Ovary (tissue), 9 donors: Measurements from ENCODE around the gene PPP6R2. TPM values are rescaled to one million over a fixed set of nuclear protein-coding genes. Genes with fewer than 3 reads are reported as not detected.
"Not testable (repeated sequence)": the region's sequence is repeated elsewhere in the genome, so short reads cannot be mapped to it uniquely, and the experiment has no call there.

Experiments used
- DNase-seq, 5 donors: peaks; one replicate each; pipeline ENCODE4 v3.0.0-alpha.2; 2019 to 2020
- H3K27ac ChIP-seq, 2 donors: fragments of 200-600 bp; one replicate each; pipeline versions ENCODE4 v1.5.1 to v1.8.0; 2019 to 2022
- H3K27me3 ChIP-seq: fragments of 200-600 bp; one replicate; pipeline ENCODE4 v1.8.0; 2022
- H3K36me3 ChIP-seq: fragments of 200-600 bp; sonication (generic); one replicate; pipeline ENCODE4 v1.5.1; 2019
- H3K4me1 ChIP-seq: one replicate; pipeline ENCODE4 v1.8.1; 2013; ENCODE audit warnings: mild to moderate bottlenecking, moderate library complexity; ENCODE audit not compliant: insufficient read depth
- H3K4me3 ChIP-seq: fragments of 200-600 bp; sonication (generic); one replicate; pipeline ENCODE4 v1.5.1; 2017
- H3K9me3 ChIP-seq, 2 donors: fragments of 200-600 bp in 1 of 2; sonication (generic) in 1 of 2; one replicate each; pipeline versions ENCODE4 v1.5.1 to v1.8.1; 2013 to 2019; ENCODE audit warnings: mild to moderate bottlenecking in 1 of 2, moderate library complexity in 1 of 2
- EP300 ChIP-seq: sonication (generic); formaldehyde crosslinking; IDR thresholded peaks from one replicate; pipeline ENCODE4 v1.6.1; 2017; ENCODE audit warnings: antibody characterized with exemption
- POLR2A ChIP-seq: fragments of 450-650 bp; IDR thresholded peaks from one replicate; pipeline ENCODE4 v1.6.1; 2017; ENCODE audit warnings: antibody characterized with exemption, mild to moderate bottlenecking, moderate library complexity
- WGBS, 3 donors: extraction: QIAGEN DNeasy Blood & Tissue Kit in 1 of 3; methylation state at CpG; one replicate each; pipeline versions ENCODE4 v1.1.5 to v1.1.7; 2013 to 2017; 5-methylcytosine and 5-hydroxymethylcytosine counted together
- intact Hi-C, 4 donors: fragments of 100-400 bp; cut with DNase I; formaldehyde crosslinking; loops; one replicate each; pipeline versions ENCODE4 v1.11.0 to v1.15.1; 2022 to 2023
- polyA plus RNA-seq, 2 donors: library from polyadenylated mRNA; stranded (reverse); fragments of 200-250 nt in 1 of 2; fragments of 350-450 nt in 1 of 2; fragmentation: Illumina TruSeq in 1 of 2; extraction: RNeasy Lipid Tissue Mini Kit (QIAGEN cat#74804) in 1 of 2; gene quantifications; one replicate each; pipeline ENCODE4 v1.2.3, GENCODE V29; 2013 to 2014
- total RNA-seq, 7 donors: library from RNA; depleted of rRNA in 2 of 7; stranded (reverse); fragments of >200 nt in 2 of 7; fragmentation: NEBNext Ultra II Directional in 3 of 7; extraction: Animal tissue kit (Norgen Biotek cat#: 25700) in 3 of 7; gene quantifications; one replicate each; pipeline versions ENCODE4 v1.1.0 to v1.2.4, GENCODE V29; 2016 to 2023
- TF ChIP-seq, protein P1 (sequence below), 3 donors: fragments of 450-650 bp in 2 of 3; fragments of 200-600 bp in 1 of 3; IDR thresholded peaks; one replicate each; pipeline versions ENCODE4 v1.5.1 to v1.8.0; 2016 to 2022; ENCODE audit warnings: antibody characterized with exemption in 3 of 3, mild to moderate bottlenecking in 1 of 3
- donor health status: DM: no; HTN: no; CAD: no; lungs with moderate emphysema.
- donor health status: DM: no; HTN: no; CAD: no.
- donor health status: Bipolar disorder and iron deficiency.
- donor health status: DM: yes; HTN: yes; CAD: no.
- donor health status: DM: no; HTN: no; CAD: no.
- donor health status: DM: yes; HTN: yes; CAD: no.

PPP6R2 gene
- total and polyA plus RNA-seq, 9 donors, result 8.2 to 52.9 (median 35.1) TPM

GRCh38 chr22:50425179-50425916 lies 82.2 kb downstream of the PPP6R2 start:
- WGBS, 3 donors, result 89 to 91% (median 90%) methylated on average over 12 of the region's 12 CpGs
- no peaks in the 10 kb centered on the region for H3K27me3 ChIP-seq
- no peaks in the 10 kb centered on the region for H3K9me3 ChIP-seq
- no peaks in the 10 kb centered on the region for H3K36me3 ChIP-seq
- H3K4me3 ChIP-seq, result no peak overlapping the region
- no peak for TF ChIP-seq POLR2A
- no peak for TF ChIP-seq EP300
- TF ChIP-seq, protein P1, sequence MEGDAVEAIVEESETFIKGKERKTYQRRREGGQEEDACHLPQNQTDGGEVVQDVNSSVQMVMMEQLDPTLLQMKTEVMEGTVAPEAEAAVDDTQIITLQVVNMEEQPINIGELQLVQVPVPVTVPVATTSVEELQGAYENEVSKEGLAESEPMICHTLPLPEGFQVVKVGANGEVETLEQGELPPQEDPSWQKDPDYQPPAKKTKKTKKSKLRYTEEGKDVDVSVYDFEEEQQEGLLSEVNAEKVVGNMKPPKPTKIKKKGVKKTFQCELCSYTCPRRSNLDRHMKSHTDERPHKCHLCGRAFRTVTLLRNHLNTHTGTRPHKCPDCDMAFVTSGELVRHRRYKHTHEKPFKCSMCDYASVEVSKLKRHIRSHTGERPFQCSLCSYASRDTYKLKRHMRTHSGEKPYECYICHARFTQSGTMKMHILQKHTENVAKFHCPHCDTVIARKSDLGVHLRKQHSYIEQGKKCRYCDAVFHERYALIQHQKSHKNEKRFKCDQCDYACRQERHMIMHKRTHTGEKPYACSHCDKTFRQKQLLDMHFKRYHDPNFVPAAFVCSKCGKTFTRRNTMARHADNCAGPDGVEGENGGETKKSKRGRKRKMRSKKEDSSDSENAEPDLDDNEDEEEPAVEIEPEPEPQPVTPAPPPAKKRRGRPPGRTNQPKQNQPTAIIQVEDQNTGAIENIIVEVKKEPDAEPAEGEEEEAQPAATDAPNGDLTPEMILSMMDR (IDR thresholded peaks at IDR 0.05), result no peak
- no peaks in the 10 kb centered on the region for H3K4me1 ChIP-seq
- intact Hi-C loops, result no loop called here
- DNase-seq, result peak in 1 of 5 donors; percentile 5
- no peak overlapping the region for H3K27ac ChIP-seq

- TF ChIP-seq EP300 (no peak), POLR2A (no peak)
- TF ChIP-seq, protein P1 (IDR thresholded peaks at IDR 0.05), result no peak
- 89 to 92% (median 92%) methylated on average over 34 to 35 of the region's 35 CpGs for WGBS, 3 donors
- Histone ChIP-seq H3K36me3 (no peaks in the 10 kb centered on the region), H3K27ac (no peak overlapping the region), H3K9me3 (no peaks in the 10 kb centered on the region), H3K27me3 (no peaks in the 10 kb centered on the region), H3K4me3 (no peak overlapping the region), H3K4me1 (no peaks in the 10 kb centered on the region)
- intact Hi-C loops, result no loop called here
- DNase-seq, result peak in 1 of 5 donors; percentile 12
Observed at GRCh38 chr22:50432131-50432876, 89.2 kb downstream of the PPP6R2 start.

DNA sequence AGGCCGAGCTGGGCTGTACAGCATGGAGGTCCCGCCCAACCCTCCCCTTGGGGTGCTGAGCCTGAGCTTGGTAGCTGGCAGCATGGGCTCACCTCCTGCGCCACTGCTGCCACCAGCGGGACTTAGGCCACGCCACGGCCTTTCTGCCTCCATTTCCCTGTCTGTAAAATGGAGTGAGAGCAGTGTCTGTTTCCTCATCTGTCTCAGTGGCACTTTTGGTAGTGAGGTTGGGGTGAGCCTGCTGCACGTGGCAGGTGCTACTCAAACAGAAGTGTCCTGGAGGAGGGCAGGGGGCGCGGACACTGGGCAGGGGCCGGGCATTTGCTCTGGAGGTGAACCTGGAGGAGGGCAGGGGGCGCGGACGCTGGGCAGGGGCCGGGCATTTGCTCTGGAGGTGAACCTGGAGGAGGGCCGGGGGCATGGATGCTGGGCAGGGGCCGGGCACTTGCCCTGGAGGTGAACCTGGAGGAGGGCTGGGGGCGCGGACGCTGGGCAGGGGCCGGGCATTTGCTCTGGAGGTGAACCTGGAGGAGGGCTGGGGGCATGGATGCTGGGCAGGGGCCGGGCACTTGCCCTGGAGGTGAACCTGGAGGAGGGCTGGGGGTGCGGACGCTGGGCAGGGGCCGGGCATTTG lies 89.9 kb downstream of the PPP6R2 start:
- DNase-seq, result peak in 1 of 5 donors; percentile 20
- H3K9me3 ChIP-seq, H3K27me3 ChIP-seq, intact Hi-C loops, H3K36me3 ChIP-seq, H3K27ac ChIP-seq, H3K4me1 ChIP-seq, H3K4me3 ChIP-seq: not testable (repeated sequence)
- WGBS, 3 donors, result 91 to 95% (median 92%) methylated on average over 8 to 20 of the region's 24 CpGs

- TF ChIP-seq POLR2A (no peak), EP300 (no peak)
- TF ChIP-seq, protein P1 (IDR thresholded peaks at IDR 0.05), result no peak
- 85 to 88% (median 86%) methylated on average over 24 of the region's 24 CpGs for WGBS, 3 donors
- H3K36me3 ChIP-seq, result no peaks in the 10 kb centered on the region
- no peak overlapping the region for H3K27ac ChIP-seq
- intact Hi-C loops, result no loop called here
- H3K4me1 ChIP-seq, result no peaks in the 10 kb centered on the region
- DNase-seq, result peak in 1 of 5 donors; percentile 29
- no peak overlapping the region for H3K4me3 ChIP-seq
- H3K27me3 ChIP-seq, result no peaks in the 10 kb centered on the region
- H3K9me3 ChIP-seq, result no peaks in the 10 kb centered on the region
Observed at GRCh38 chr22:50434849-50435248, 91.7 kb downstream of the PPP6R2 start.
